ENCODE data around the gene MRPS18A.

- TF ChIP-seq CTCF (IDR thresholded peaks at IDR 0.05; ENCODE audit: insufficient read depth, low read length, poor library complexity, severe bottlenecking) (no peak), EZH2phosphoT487 (conservative IDR thresholded peaks at IDR 0.05; ENCODE audit: low read length) (no peak)
Observed at GRCh38 chr6:43670623-43670986, 17.0 kb downstream of the MRPS18A start.
